ENCODE data around the gene CLEC3B. TPM values are rescaled to one million over a fixed set of nuclear protein-coding genes. Genes with fewer than 3 reads are reported as not detected.
A peak's percentile ranks its signal among the peaks of the same experiment; 100 is the strongest.
"Not testable (repeated sequence)": the region's sequence is repeated elsewhere in the genome, so short reads cannot be mapped to it uniquely, and the experiment has no call there.

The CLEC3B gene
- total and polyA plus RNA-seq, 3 donors from 2014 or later, result 86.6 to 198 (median 88.8) TPM

- Histone ChIP-seq H3K36me3 (ENCODE audit: low read depth, missing control alignments) (no peaks in the 10 kb centered on the region), H3K27ac (peak overlapping the region in 1 of 2 donors; percentile 27), H3K9me3 (no peaks in the 10 kb centered on the region), H3K27me3 (no peaks in the 10 kb centered on the region), H3K4me1 (peaks cover 41% of the 10 kb centered on the region), H3K4me3 (no peak overlapping the region)
- TF ChIP-seq POLR2A (IDR thresholded peaks at IDR 0.05), result no peak
- no peak for TF ChIP-seq CTCF (IDR thresholded peaks at IDR 0.05)
- WGBS, 2 donors, result 80 to 95% methylated on average over 2 of the region's 2 CpGs
- DNase-seq, result no peak
- intact Hi-C loops (cut with DNase I; ENCODE audit: low total_unique reads), result no loop called here
Measured at GRCh38 chr3:44984335-44984734, 41.8 kb upstream of the CLEC3B start.

- H3K4me3 ChIP-seq; intact Hi-C loops (cut with DNase I; ENCODE audit: low total_unique reads); H3K27ac ChIP-seq; H3K27me3 ChIP-seq; DNase-seq; H3K9me3 ChIP-seq; H3K36me3 ChIP-seq (ENCODE audit: low read depth, missing control alignments): not testable (repeated sequence)
- H3K4me1 ChIP-seq, result peaks cover 41% of the 10 kb centered on the region
- 94 to 96% methylated on average over 14 of the region's 14 CpGs for WGBS, 2 donors
Measured at GRCh38 chr3:44986330-44986729, 39.8 kb upstream of the CLEC3B start.

- Histone ChIP-seq H3K36me3 (ENCODE audit: low read depth, missing control alignments) (no peaks in the 10 kb centered on the region), H3K4me3 (no peak overlapping the region), H3K9me3 (no peaks in the 10 kb centered on the region), H3K4me1 (peaks cover 32% of the 10 kb centered on the region), H3K27me3 (no peaks in the 10 kb centered on the region), H3K27ac (peak overlapping the region; percentile 26 to 37)
- intact Hi-C loops (cut with DNase I; ENCODE audit: low total_unique reads), result no loop called here
- peak; percentile 63 for DNase-seq
- 48 to 73% methylated on average over 6 of the region's 6 CpGs for WGBS, 2 donors
- TF ChIP-seq POLR2A (IDR thresholded peaks at IDR 0.05) (no peak), CTCF (IDR thresholded peaks at IDR 0.05) (no peak)
Measured at GRCh38 chr3:44987332-44987731, 38.8 kb upstream of the CLEC3B start.

GRCh38 chr3:44988073-44988472, 38.0 kb upstream of the CLEC3B start:
- peak in 2 of 3 experiments; percentile 37 to 58 for TF ChIP-seq CTCF (IDR thresholded peaks at IDR 0.05)
- TF ChIP-seq POLR2A (IDR thresholded peaks at IDR 0.05), result no peak
- H3K27ac ChIP-seq, result peak overlapping the region; percentile 26 to 37
- H3K4me1 ChIP-seq, result peaks cover 27% of the 10 kb centered on the region
- no peaks in the 10 kb centered on the region for H3K9me3 ChIP-seq
- DNase-seq, result no peak
- no peaks in the 10 kb centered on the region for H3K27me3 ChIP-seq
- no peaks in the 10 kb centered on the region for H3K36me3 ChIP-seq (ENCODE audit: low read depth, missing control alignments)
- no peak overlapping the region for H3K4me3 ChIP-seq
- intact Hi-C loops (cut with DNase I; ENCODE audit: low total_unique reads), result no loop called here
- WGBS, 2 donors, result 79 to 85% methylated on average over 2 of the region's 2 CpGs

- Histone ChIP-seq H3K36me3 (ENCODE audit: low read depth, missing control alignments) (no peaks in the 10 kb centered on the region), H3K4me1 (peaks cover 17% of the 10 kb centered on the region), H3K27ac (no peak overlapping the region), H3K9me3 (no peaks in the 10 kb centered on the region), H3K4me3 (no peak overlapping the region), H3K27me3 (no peaks in the 10 kb centered on the region)
- 95 to 96% methylated on average over 8 of the region's 8 CpGs for WGBS, 2 donors
- no peak for TF ChIP-seq POLR2A (IDR thresholded peaks at IDR 0.05)
- TF ChIP-seq CTCF (IDR thresholded peaks at IDR 0.05), result no peak
- no peak for DNase-seq
- intact Hi-C loops (cut with DNase I; ENCODE audit: low total_unique reads), result no loop called here
Measured at GRCh38 chr3:44989141-44989540, 37.0 kb upstream of the CLEC3B start.
